OCI-LY3 (cell line): ENCODE measurements around the gene RGL1.

ENCODE experiments used
- H2AFZ ChIP-seq: fragments of 200-600, 300-600 bp; shearing (Covaris generic); 2 replicates; pipeline ENCODE4 v1.6.0; 2014; ENCODE audit warnings: antibody characterized with exemption, low read depth, low read length
- H3K27ac ChIP-seq: fragments of 200-600, 300-600 bp; sonication (generic); 2 replicates; pipeline ENCODE4 v1.5.1; 2014; ENCODE audit warnings: mild to moderate bottlenecking, low read length, moderate library complexity, mixed read lengths
- H3K27me3 ChIP-seq: fragments of 200-600, 300-600 bp; sonication (generic); 2 replicates; pipeline ENCODE4 v1.6.1; 2014; ENCODE audit warnings: low read depth, low read length, mixed read lengths
- H3K36me3 ChIP-seq: fragments of 200-600, 300-600 bp; sonication (generic); replicated peaks from 2 replicates; pipeline ENCODE3; 2014; ENCODE audit warnings: low read depth, low read length, mixed read lengths
- H3K4me1 ChIP-seq: fragments of 300-600, 200-600 bp; sonication (generic); 2 replicates; pipeline ENCODE4 v1.6.1; 2014; ENCODE audit warnings: low read length, mixed read lengths
- H3K4me2 ChIP-seq: fragments of 200-600, 300-600 bp; sonication (generic); 2 replicates; pipeline ENCODE4 v1.6.1; 2014; ENCODE audit warnings: low read length, mixed read lengths
- H3K4me3 ChIP-seq: fragments of 300-600, 200-600 bp; sonication (generic); 2 replicates; pipeline ENCODE4 v1.5.1; 2014; ENCODE audit warnings: antibody characterized with exemption, mild to moderate bottlenecking, low read length, moderate library complexity
- H3K79me2 ChIP-seq: fragments of 300-600, 200-600 bp; shearing (Covaris generic); 2 replicates; pipeline ENCODE4 v1.6.1; 2014; ENCODE audit warnings: mild to moderate bottlenecking, low read length, mixed read lengths
- H3K9ac ChIP-seq: fragments of 300-600, 200-600 bp; shearing (Covaris generic); 2 replicates; pipeline ENCODE4 v1.6.0; 2014; ENCODE audit warnings: mild to moderate bottlenecking, low read length, moderate library complexity
- H3K9me3 ChIP-seq: fragments of 200-600, 300-600 bp; shearing (Covaris generic); 2 replicates; pipeline ENCODE4 v1.6.1; 2014; ENCODE audit warnings: low read length, mixed read lengths; ENCODE audit not compliant: insufficient read depth
- H4K20me1 ChIP-seq: fragments of 200-600, 300-600 bp; sonication (generic); 2 replicates; pipeline ENCODE4 v1.6.1; 2016; ENCODE audit warnings: low read length, mixed read lengths; ENCODE audit not compliant: insufficient read depth
- EZH2phosphoT487 ChIP-seq: fragments of 200-600 bp; shearing (Covaris generic); IDR thresholded peaks from 2 replicates; pipeline ENCODE4 v1.6.1; 2018; ENCODE audit warnings: antibody characterized with exemption, mixed run types, low read depth
- TF ChIP-seq, protein P1 (sequence below): fragments of 200-600, 300-600 bp; sonication (generic); IDR thresholded peaks from 2 replicates; pipeline ENCODE4 v1.5.1; 2014; ENCODE audit warnings: antibody characterized with exemption, low read length, low read depth

Gene RGL1

GRCh38 chr1:183838221-183838620 is 33.3 kb downstream of the RGL1 start:
- no peak overlapping the region for H2AFZ ChIP-seq
- no peak overlapping the region for H3K4me3 ChIP-seq
- no peak overlapping the region for H3K4me2 ChIP-seq
- H3K79me2 ChIP-seq, result no peaks in the 10 kb centered on the region
- peaks cover 24% of the 10 kb centered on the region for H3K4me1 ChIP-seq
- H3K27ac ChIP-seq, result no peak overlapping the region
- H3K36me3 ChIP-seq, result no peaks in the 10 kb centered on the region
- no peaks in the 10 kb centered on the region for H4K20me1 ChIP-seq
- no peaks in the 10 kb centered on the region for H3K27me3 ChIP-seq
- H3K9ac ChIP-seq, result no peak overlapping the region
- TF ChIP-seq, protein P1, sequence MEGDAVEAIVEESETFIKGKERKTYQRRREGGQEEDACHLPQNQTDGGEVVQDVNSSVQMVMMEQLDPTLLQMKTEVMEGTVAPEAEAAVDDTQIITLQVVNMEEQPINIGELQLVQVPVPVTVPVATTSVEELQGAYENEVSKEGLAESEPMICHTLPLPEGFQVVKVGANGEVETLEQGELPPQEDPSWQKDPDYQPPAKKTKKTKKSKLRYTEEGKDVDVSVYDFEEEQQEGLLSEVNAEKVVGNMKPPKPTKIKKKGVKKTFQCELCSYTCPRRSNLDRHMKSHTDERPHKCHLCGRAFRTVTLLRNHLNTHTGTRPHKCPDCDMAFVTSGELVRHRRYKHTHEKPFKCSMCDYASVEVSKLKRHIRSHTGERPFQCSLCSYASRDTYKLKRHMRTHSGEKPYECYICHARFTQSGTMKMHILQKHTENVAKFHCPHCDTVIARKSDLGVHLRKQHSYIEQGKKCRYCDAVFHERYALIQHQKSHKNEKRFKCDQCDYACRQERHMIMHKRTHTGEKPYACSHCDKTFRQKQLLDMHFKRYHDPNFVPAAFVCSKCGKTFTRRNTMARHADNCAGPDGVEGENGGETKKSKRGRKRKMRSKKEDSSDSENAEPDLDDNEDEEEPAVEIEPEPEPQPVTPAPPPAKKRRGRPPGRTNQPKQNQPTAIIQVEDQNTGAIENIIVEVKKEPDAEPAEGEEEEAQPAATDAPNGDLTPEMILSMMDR, result no peak
- no peak for TF ChIP-seq EZH2phosphoT487
- H3K9me3 ChIP-seq, result no peaks in the 10 kb centered on the region

GRCh38 chr1:183840140-183840539 is 35.2 kb downstream of the RGL1 start:
- H3K9me3 ChIP-seq, result no peaks in the 10 kb centered on the region
- H4K20me1 ChIP-seq, result no peaks in the 10 kb centered on the region
- TF ChIP-seq, protein P1, result no peak
- no peaks in the 10 kb centered on the region for H3K36me3 ChIP-seq
- H3K9ac ChIP-seq, result no peak overlapping the region
- no peaks in the 10 kb centered on the region for H3K27me3 ChIP-seq
- no peak overlapping the region for H3K4me2 ChIP-seq
- no peak overlapping the region for H3K4me3 ChIP-seq
- H3K79me2 ChIP-seq, result no peaks in the 10 kb centered on the region
- no peak overlapping the region for H3K27ac ChIP-seq
- no peak overlapping the region for H2AFZ ChIP-seq
- peaks cover 26% of the 10 kb centered on the region for H3K4me1 ChIP-seq

DNA sequence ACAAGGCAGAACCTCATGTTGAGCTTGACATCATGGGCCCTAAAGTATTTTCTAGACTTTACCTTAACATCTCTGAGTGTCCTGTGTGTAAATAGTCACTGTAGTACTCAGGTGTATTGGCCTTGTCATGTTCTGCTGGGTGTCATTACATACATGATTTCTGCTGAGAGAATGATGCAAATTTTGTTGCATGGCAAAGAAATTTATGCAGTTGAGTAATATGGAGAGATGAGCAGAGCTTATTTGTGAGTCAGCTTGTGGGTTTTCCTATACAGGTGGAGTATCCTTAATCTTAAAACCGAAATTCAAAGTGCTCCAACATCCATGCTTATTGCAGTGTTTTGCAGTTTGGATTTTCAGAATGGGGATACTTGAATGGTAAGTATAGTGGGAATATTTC is 36.6 kb downstream of the RGL1 start:
- Histone ChIP-seq H2AFZ (no peak overlapping the region), H3K4me1 (peaks cover 24% of the 10 kb centered on the region), H3K4me2 (peak overlapping the region; percentile 82), H3K27ac (no peak overlapping the region), H4K20me1 (no peaks in the 10 kb centered on the region), H3K36me3 (no peaks in the 10 kb centered on the region), H3K9me3 (no peaks in the 10 kb centered on the region), H3K27me3 (no peaks in the 10 kb centered on the region), H3K4me3 (0 out of 2 replicates have a peak overlapping the region, but pooled peaks have one; percentile 65), H3K9ac (no peak overlapping the region), H3K79me2 (no peaks in the 10 kb centered on the region)
- TF ChIP-seq, protein P1, result no peak
- TF ChIP-seq EZH2phosphoT487, result no peak

DNA sequence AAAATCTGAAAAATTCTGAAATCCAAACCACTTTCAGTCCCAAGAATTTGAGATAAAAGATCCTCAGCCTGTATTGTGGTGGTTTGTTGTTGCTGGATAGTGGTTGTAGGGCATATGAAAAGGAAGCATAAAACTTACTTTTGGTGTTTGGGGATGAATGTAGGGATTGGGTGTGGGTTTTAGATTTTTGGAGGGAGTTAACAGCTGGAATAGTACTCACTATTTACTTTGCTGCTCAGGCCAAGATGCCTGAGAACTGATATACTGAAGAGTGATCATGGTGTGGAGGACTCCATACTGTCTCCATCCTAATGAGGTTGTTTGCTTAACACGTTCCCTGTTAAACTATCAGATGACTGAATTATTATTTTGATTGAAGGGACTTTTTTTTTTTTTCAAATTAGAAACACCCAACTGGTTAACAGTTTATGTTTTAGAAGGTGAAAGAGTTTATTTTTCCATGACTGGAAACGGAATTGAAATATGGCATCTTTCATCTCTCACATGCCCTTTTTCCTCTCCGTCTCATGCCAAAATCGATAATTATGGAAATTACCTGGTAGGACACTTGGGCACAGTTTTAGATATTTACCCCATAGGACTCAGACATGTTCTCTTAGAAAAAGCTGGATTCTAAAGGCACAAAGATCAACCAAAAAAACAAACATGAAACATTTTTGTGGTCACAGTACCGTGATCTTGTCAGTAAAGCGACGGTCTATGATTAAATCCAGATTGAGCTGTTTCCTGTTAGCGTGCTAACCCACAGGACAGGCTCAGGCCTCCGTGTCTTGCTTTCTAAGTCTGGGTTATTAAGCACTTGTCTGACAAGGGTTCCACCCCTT is 37.3 kb downstream of the RGL1 start:
- peaks cover 24% of the 10 kb centered on the region for H3K4me1 ChIP-seq
- no peaks in the 10 kb centered on the region for H3K9me3 ChIP-seq
- H4K20me1 ChIP-seq, result no peaks in the 10 kb centered on the region
- H3K9ac ChIP-seq, result peak overlapping the region; percentile 43
- H3K27me3 ChIP-seq, result no peaks in the 10 kb centered on the region
- H2AFZ ChIP-seq, result peak overlapping the region; percentile 28
- H3K79me2 ChIP-seq, result no peaks in the 10 kb centered on the region
- peak overlapping the region; percentile 65 for H3K4me3 ChIP-seq
- H3K36me3 ChIP-seq, result no peaks in the 10 kb centered on the region
- TF ChIP-seq, protein P1, result no peak
- no peak for TF ChIP-seq EZH2phosphoT487
- H3K27ac ChIP-seq, result peak overlapping the region; percentile 24
- peak overlapping the region; percentile 82 for H3K4me2 ChIP-seq
